ENCODE data around the gene ANXA4. TPM values are rescaled to one million over a fixed set of nuclear protein-coding genes. Genes with fewer than 3 reads are reported as not detected.
A peak's percentile ranks its signal among the peaks of the same experiment; 100 is the strongest.

Gene ANXA4
- total and polyA plus RNA-seq, 2 of the 13 experiments (the other 11 are each of a cell fraction or from before 2014, with no cell fraction given) = 155 to 168 TPM

- WGBS (ENCODE audit: low lambda C conversion rate) = 49% methylated on average over 5 of the region's 5 CpGs
- H2AFZ ChIP-seq (ENCODE audit: low read length) = no peak overlapping the region
- ChIA-PET POLR2A (interaction anchor here (0.7 kb wide), 1 partner anchor 281 kb away, joined by 3 read pairs; no protein-coding TSS in a partner anchor), CTCF (ENCODE audit: low intra/inter-chr PET ratio, low total read pairs) (no interaction called here)
- H3K4me1 ChIP-seq (ENCODE audit: insufficient read depth, low read length) = peaks cover 38% of the 10 kb centered on the region
- TF ChIP-seq JUNB (CRISPR knock-in tag; IDR thresholded peaks at IDR 0.05; ENCODE audit: borderline replicate concordance) (0 out of 2 replicates have a peak, but pooled peaks have one; percentile 41), TRAFD1 (CRISPR knock-in tag; IDR thresholded peaks at IDR 0.05; ENCODE audit: borderline replicate concordance) (no peak), DMTF1 (CRISPR knock-in tag; IDR thresholded peaks at IDR 0.05) (no peak), POLR2G (IDR thresholded peaks at IDR 0.05; ENCODE audit: low read depth, low read length) (no peak), ZNF597 (CRISPR knock-in tag; IDR thresholded peaks at IDR 0.05) (no peak), FOXA1 (IDR thresholded peaks at IDR 0.05) (0 out of 2 replicates have a peak, but pooled peaks have one; percentile 23), FOXA1 (CRISPR knock-in tag; IDR thresholded peaks at IDR 0.05) (no peak), MNT (IDR thresholded peaks at IDR 0.05) (peak; percentile 95), ZNF709 (CRISPR knock-in tag; IDR thresholded peaks at IDR 0.05) (no peak)
- H3K4me3 ChIP-seq (replicated peaks in 1 of 3; ENCODE audit: insufficient read depth in 1 of 3, low read depth in 2 of 3, low read length in 3 of 3) = no peak overlapping the region
- H3K79me2 ChIP-seq (ENCODE audit: insufficient read depth, low read length) = no peaks in the 10 kb centered on the region
- intact Hi-C loops (cut with micrococcal nuclease; ENCODE audit: unreplicated experiment) = loop anchor here (10.0 kb wide), 2 partner anchors 344 to 694 kb away; no protein-coding TSS in a partner anchor
- no peak for DNase-seq (ENCODE audit: low spot score)
- no peak for ATAC-seq
- FAIRE-seq = no peak
- H4K20me1 ChIP-seq (ENCODE audit: insufficient read depth, low read length) = no peaks in the 10 kb centered on the region
- H3K4me2 ChIP-seq (ENCODE audit: low read depth, low read length) = no peak overlapping the region
- no peak overlapping the region for H3K27ac ChIP-seq (ENCODE audit: extremely low read length, insufficient read depth, low read length)
- H3K9me3 ChIP-seq (ENCODE audit: low read length) = no peaks in the 10 kb centered on the region
- no TSS peak for BruUV-seq (replicated peaks)
- peaks cover 0 to 24% of the 10 kb centered on the region in 2 experiments; a peak in 2 of 5 replicates for H3K27me3 ChIP-seq (ENCODE audit: control insufficient read depth in 1 of 2, insufficient read depth in 2 of 2, low read length in 2 of 2)
- H3K36me3 ChIP-seq (replicated peaks in 1 of 2; ENCODE audit: control insufficient read depth in 1 of 2, insufficient read depth in 2 of 2, low read length in 2 of 2) = no peaks in the 10 kb centered on the region
- in situ Hi-C loops (cut with HindIII; ENCODE audit: extremely low pct_ligation_motif_present, low pct_unique_long_range_greater_than_20kb) = no loop called here
- no peak overlapping the region for H3K9ac ChIP-seq (ENCODE audit: insufficient read depth, low read depth, low read length)
Measured at GRCh38 chr2:69718338-69718965, 23.5 kb upstream of the ANXA4 start.

Data from HepG2 (cell line).